Stimulated activated CD4-positive, alpha-beta T cell treated with anti-CD3 and anti-CD28 coated beads, Interleukin-15, amount 100 ng/mL, for 1 hour (primary cell): ENCODE data around the gene BBS9.
"Not testable (repeated sequence)": the region's sequence is repeated elsewhere in the genome, so short reads cannot be mapped to it uniquely, and the experiment has no call there.

Experiments used
- DNase-seq, 2 donors: peaks; one replicate each; pipeline ENCODE4 v3.0.0-alpha.2; 2020; ENCODE audit warnings: low read depth in 1 of 2, low spot score in 1 of 2

The BBS9 gene

GRCh38 chr7:33485747-33486493, 356.6 kb downstream of the BBS9 start:
- DNase-seq: no peak

- no peak for DNase-seq
These were observed 357.3 kb downstream of the BBS9 start for GRCh38 chr7:33486633-33487032.

GRCh38 chr7:33487998-33488682, 358.8 kb downstream of the BBS9 start:
- no peak for DNase-seq

GRCh38 chr7:33494474-33494873, 365.1 kb downstream of the BBS9 start:
- DNase-seq: no peak

- no peak for DNase-seq
These were observed 365.8 kb downstream of the BBS9 start for GRCh38 chr7:33495207-33495606.

GRCh38 chr7:33497051-33497450, 367.7 kb downstream of the BBS9 start:
- DNase-seq: no peak

GRCh38 chr7:33500703-33501701, 371.6 kb downstream of the BBS9 start:
- no peak for DNase-seq

- no peak for DNase-seq
These were observed 373.6 kb downstream of the BBS9 start for GRCh38 chr7:33503014-33503413.

GRCh38 chr7:33503736-33504135, 374.4 kb downstream of the BBS9 start:
- no peak for DNase-seq

- DNase-seq: no peak
These were observed 374.9 kb downstream of the BBS9 start for GRCh38 chr7:33504266-33504665.

GRCh38 chr7:33509206-33509605, 379.8 kb downstream of the BBS9 start:
- DNase-seq: no peak

- no peak for DNase-seq
These were observed 382.4 kb downstream of the BBS9 start for GRCh38 chr7:33511778-33512177.

- DNase-seq: no peak
These were observed 387.2 kb downstream of the BBS9 start for GRCh38 chr7:33516568-33516967.

- no peak for DNase-seq
These were observed 387.8 kb downstream of the BBS9 start for GRCh38 chr7:33517191-33517590.

GRCh38 chr7:33527008-33527407, 397.6 kb downstream of the BBS9 start:
- not testable (repeated sequence) for DNase-seq

- not testable (repeated sequence) for DNase-seq
These were observed 398.2 kb downstream of the BBS9 start for GRCh38 chr7:33527613-33528012.

- no peak for DNase-seq
These were observed 399.7 kb downstream of the BBS9 start for GRCh38 chr7:33529070-33529469.

- no peak for DNase-seq
These were observed 401.3 kb downstream of the BBS9 start for GRCh38 chr7:33530664-33531063.

GRCh38 chr7:33531888-33532287, 402.5 kb downstream of the BBS9 start:
- no peak for DNase-seq

GRCh38 chr7:33534833-33535232, 405.5 kb downstream of the BBS9 start:
- no peak for DNase-seq

- no peak for DNase-seq
These were observed 406.6 kb downstream of the BBS9 start for GRCh38 chr7:33535989-33536388.
